Ovary (tissue), 9 donors: Measurements from ENCODE around the gene TXNDC2. TPM values are rescaled to one million over a fixed set of nuclear protein-coding genes. Genes with fewer than 3 reads are reported as not detected.

Experiments
- DNase-seq, 5 donors: peaks; one replicate each; pipeline ENCODE4 v3.0.0-alpha.2; 2019 to 2020
- H3K27ac ChIP-seq, 2 donors: fragments of 200-600 bp; one replicate each; pipeline versions ENCODE4 v1.5.1 to v1.8.0; 2019 to 2022
- H3K27me3 ChIP-seq: fragments of 200-600 bp; one replicate; pipeline ENCODE4 v1.8.0; 2022
- H3K36me3 ChIP-seq: fragments of 200-600 bp; sonication (generic); one replicate; pipeline ENCODE4 v1.5.1; 2019
- H3K4me1 ChIP-seq: one replicate; pipeline ENCODE4 v1.8.1; 2013; ENCODE audit warnings: mild to moderate bottlenecking, moderate library complexity; ENCODE audit not compliant: insufficient read depth
- H3K4me3 ChIP-seq: fragments of 200-600 bp; sonication (generic); one replicate; pipeline ENCODE4 v1.5.1; 2017
- H3K9me3 ChIP-seq, 2 donors: fragments of 200-600 bp in 1 of 2; sonication (generic) in 1 of 2; one replicate each; pipeline versions ENCODE4 v1.5.1 to v1.8.1; 2013 to 2019; ENCODE audit warnings: mild to moderate bottlenecking in 1 of 2, moderate library complexity in 1 of 2
- EP300 ChIP-seq: sonication (generic); formaldehyde crosslinking; IDR thresholded peaks from one replicate; pipeline ENCODE4 v1.6.1; 2017; ENCODE audit warnings: antibody characterized with exemption
- POLR2A ChIP-seq: fragments of 450-650 bp; IDR thresholded peaks from one replicate; pipeline ENCODE4 v1.6.1; 2017; ENCODE audit warnings: antibody characterized with exemption, mild to moderate bottlenecking, moderate library complexity
- WGBS, 3 donors: extraction: QIAGEN DNeasy Blood & Tissue Kit in 1 of 3; methylation state at CpG; one replicate each; pipeline versions ENCODE4 v1.1.5 to v1.1.7; 2013 to 2017; 5-methylcytosine and 5-hydroxymethylcytosine counted together
- intact Hi-C, 4 donors: fragments of 100-400 bp; cut with DNase I; formaldehyde crosslinking; loops; one replicate each; pipeline versions ENCODE4 v1.11.0 to v1.15.1; 2022 to 2023
- polyA plus RNA-seq, 2 donors: library from polyadenylated mRNA; stranded (reverse); fragments of 200-250 nt in 1 of 2; fragments of 350-450 nt in 1 of 2; fragmentation: Illumina TruSeq in 1 of 2; extraction: RNeasy Lipid Tissue Mini Kit (QIAGEN cat#74804) in 1 of 2; gene quantifications; one replicate each; pipeline ENCODE4 v1.2.3, GENCODE V29; 2013 to 2014
- total RNA-seq, 7 donors: library from RNA; depleted of rRNA in 2 of 7; stranded (reverse); fragments of >200 nt in 2 of 7; fragmentation: NEBNext Ultra II Directional in 3 of 7; extraction: Animal tissue kit (Norgen Biotek cat#: 25700) in 3 of 7; gene quantifications; one replicate each; pipeline versions ENCODE4 v1.1.0 to v1.2.4, GENCODE V29; 2016 to 2023
- TF ChIP-seq, protein P1 (sequence below), 3 donors: fragments of 450-650 bp in 2 of 3; fragments of 200-600 bp in 1 of 3; IDR thresholded peaks; one replicate each; pipeline versions ENCODE4 v1.5.1 to v1.8.0; 2016 to 2022; ENCODE audit warnings: antibody characterized with exemption in 3 of 3, mild to moderate bottlenecking in 1 of 3
- donor health status: DM: no; HTN: no; CAD: no; lungs with moderate emphysema.
- donor health status: DM: no; HTN: no; CAD: no.
- donor health status: Bipolar disorder and iron deficiency.
- donor health status: DM: yes; HTN: yes; CAD: no.
- donor health status: DM: no; HTN: no; CAD: no.
- donor health status: DM: yes; HTN: yes; CAD: no.

Gene TXNDC2
- total and polyA plus RNA-seq, 9 donors = 0.10 to 0.91 (median 0.36) TPM; not detected in 1

DNA sequence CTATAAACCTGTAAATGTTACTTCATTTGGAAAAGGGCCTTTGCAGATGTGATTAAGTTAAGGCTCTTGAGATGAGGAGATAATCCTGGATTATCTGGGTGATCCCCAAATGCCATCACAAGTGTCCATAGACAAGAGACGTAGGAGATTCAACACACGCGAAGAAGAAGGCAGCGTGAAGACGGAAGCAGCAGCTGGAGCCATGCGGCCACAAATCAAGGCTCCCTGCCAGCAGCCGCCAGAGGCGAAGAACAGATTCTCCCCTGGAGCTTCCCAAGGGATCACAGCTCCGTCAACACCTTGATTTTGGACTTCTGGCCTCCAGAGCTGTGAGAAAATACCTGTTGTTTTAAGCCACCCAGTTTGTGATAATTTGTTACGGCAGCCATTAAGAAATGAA, 17.1 kb downstream of the TXNDC2 start:
- DNase-seq = peak in 4 of 5 donors; percentile 58 to 79 (median 62)
- intact Hi-C loops = no loop called here
- Histone ChIP-seq H3K27me3 (no peaks in the 10 kb centered on the region), H3K36me3 (no peaks in the 10 kb centered on the region), H3K27ac (no peak overlapping the region), H3K4me1 (peaks cover 7% of the 10 kb centered on the region), H3K4me3 (no peak overlapping the region), H3K9me3 (no peaks in the 10 kb centered on the region)
- TF ChIP-seq POLR2A = no peak
- 17 to 39% (median 26%) methylated on average over 10 of the region's 10 CpGs for WGBS, 3 donors

DNA sequence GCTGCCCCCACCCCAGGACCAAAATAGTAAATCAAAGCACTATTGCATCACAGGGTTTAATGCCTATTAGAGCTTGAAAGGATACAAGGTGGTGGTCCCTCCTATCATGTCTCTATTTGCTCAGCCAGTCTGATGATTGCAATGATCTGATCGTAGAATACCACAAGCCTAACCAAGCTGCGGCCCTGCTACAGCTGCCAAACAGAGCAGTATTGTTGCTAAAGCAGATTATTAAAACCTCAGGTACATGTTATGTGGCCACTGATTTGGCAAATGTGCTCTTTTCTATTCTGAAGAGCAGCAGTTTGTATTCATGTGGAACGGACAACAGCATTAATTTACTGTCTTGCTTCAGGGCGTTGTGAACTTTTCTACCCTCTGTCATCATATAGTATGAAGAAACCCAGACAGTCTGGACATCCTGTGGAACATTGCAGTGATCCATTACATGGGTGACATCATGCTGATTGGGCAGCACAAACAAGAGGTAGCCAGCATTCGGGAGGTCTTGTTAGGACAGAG, 19.7 kb downstream of the TXNDC2 start:
- H3K36me3 ChIP-seq = no peaks in the 10 kb centered on the region
- 60 to 76% (median 75%) methylated on average over 5 of the region's 5 CpGs for WGBS, 3 donors
- intact Hi-C loops = no loop called here
- no peaks in the 10 kb centered on the region for H3K9me3 ChIP-seq
- TF ChIP-seq POLR2A (no peak), EP300 (no peak)
- TF ChIP-seq, protein P1, sequence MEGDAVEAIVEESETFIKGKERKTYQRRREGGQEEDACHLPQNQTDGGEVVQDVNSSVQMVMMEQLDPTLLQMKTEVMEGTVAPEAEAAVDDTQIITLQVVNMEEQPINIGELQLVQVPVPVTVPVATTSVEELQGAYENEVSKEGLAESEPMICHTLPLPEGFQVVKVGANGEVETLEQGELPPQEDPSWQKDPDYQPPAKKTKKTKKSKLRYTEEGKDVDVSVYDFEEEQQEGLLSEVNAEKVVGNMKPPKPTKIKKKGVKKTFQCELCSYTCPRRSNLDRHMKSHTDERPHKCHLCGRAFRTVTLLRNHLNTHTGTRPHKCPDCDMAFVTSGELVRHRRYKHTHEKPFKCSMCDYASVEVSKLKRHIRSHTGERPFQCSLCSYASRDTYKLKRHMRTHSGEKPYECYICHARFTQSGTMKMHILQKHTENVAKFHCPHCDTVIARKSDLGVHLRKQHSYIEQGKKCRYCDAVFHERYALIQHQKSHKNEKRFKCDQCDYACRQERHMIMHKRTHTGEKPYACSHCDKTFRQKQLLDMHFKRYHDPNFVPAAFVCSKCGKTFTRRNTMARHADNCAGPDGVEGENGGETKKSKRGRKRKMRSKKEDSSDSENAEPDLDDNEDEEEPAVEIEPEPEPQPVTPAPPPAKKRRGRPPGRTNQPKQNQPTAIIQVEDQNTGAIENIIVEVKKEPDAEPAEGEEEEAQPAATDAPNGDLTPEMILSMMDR (IDR thresholded peaks at IDR 0.05) = no peak
- H3K27ac ChIP-seq = no peak overlapping the region
- no peak for DNase-seq
- H3K4me3 ChIP-seq = no peak overlapping the region
- peaks cover 7% of the 10 kb centered on the region for H3K4me1 ChIP-seq
- H3K27me3 ChIP-seq = no peaks in the 10 kb centered on the region

DNA sequence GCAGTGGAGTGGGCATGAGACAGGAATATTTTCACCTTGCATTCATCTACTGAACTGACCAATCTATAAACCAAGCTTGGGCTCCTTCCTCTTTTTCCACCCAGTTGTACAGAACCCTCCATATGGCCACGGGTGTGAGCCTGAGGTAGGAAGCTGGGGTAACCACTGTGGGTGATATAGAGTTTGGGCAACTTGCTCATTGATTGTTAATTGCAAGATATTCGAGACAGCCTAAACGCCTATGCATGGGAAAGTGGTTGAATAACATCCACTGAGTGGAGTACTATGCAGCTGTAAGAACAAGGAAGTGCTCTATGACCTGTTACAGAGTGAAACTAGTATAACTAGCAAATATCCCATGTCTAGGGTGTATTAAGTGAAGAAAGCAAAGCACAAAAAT, 20.7 kb downstream of the TXNDC2 start:
- 86 to 94% (median 89%) methylated on average over 3 of the region's 3 CpGs for WGBS, 3 donors
- Histone ChIP-seq H3K4me3 (no peak overlapping the region), H3K27me3 (no peaks in the 10 kb centered on the region), H3K9me3 (no peaks in the 10 kb centered on the region), H3K27ac (no peak overlapping the region), H3K4me1 (peaks cover 3% of the 10 kb centered on the region), H3K36me3 (no peaks in the 10 kb centered on the region)
- no peak for DNase-seq
- intact Hi-C loops = no loop called here
- TF ChIP-seq EP300 = no peak
- no peak for TF ChIP-seq POLR2A

DNA sequence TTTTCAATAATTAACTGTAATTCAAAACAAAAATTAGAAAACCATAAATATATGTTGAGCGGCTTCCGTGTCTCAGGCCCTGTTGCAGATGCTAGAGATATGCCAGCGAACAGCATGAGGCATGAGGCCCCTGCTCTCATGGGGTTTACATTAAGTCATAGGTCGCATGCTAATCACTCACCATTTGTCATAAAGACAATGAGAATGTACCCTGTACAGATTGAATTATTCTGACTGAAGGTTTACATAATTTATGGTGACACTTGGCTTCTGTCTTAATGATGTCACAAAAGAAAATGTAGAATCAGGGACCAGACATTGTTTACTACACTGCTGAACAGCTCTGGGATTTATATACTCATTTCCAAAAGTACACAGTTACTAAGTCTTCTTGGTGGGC, 22.1 kb downstream of the TXNDC2 start:
- Histone ChIP-seq H3K27me3 (no peaks in the 10 kb centered on the region), H3K36me3 (no peaks in the 10 kb centered on the region), H3K27ac (no peak overlapping the region), H3K4me1 (no peaks in the 10 kb centered on the region), H3K4me3 (no peak overlapping the region), H3K9me3 (no peaks in the 10 kb centered on the region)
- WGBS, 3 donors = 87 to 91% (median 89%) methylated on average over 4 of the region's 4 CpGs
- TF ChIP-seq EP300 = no peak
- intact Hi-C loops = no loop called here
- no peak for DNase-seq

DNA sequence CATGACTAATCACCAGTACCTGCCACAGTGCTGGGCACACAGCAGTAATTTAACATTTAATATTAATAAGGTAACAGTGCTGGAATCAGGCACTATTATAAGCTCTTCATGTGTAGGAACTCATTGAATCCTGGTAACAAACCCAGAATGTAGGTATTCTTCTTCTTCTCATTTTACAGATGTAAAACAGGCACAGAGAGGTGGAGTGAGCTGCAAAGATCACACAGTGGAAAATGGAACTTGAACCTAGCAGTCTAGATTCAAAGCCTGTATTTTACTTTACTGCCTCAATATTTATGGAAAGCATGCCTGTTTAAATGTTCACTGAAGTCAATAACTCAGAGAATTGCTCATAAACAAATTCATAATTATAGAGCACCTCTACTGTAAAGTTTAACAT, 24.3 kb downstream of the TXNDC2 start:
- no peaks in the 10 kb centered on the region for H3K9me3 ChIP-seq
- TF ChIP-seq, protein P1 (IDR thresholded peaks at IDR 0.05) = no peak
- TF ChIP-seq EP300 (no peak), POLR2A (no peak)
- no peaks in the 10 kb centered on the region for H3K27me3 ChIP-seq
- H3K36me3 ChIP-seq = no peaks in the 10 kb centered on the region
- H3K4me1 ChIP-seq = no peaks in the 10 kb centered on the region
- H3K4me3 ChIP-seq = no peak overlapping the region
- intact Hi-C loops = loop anchor here in 1 of 4 donors (10.0 kb wide), 1 partner anchor 205 kb away; the partner anchor contains the start of gene RAB31
- DNase-seq = no peak
- no peak overlapping the region for H3K27ac ChIP-seq

DNA sequence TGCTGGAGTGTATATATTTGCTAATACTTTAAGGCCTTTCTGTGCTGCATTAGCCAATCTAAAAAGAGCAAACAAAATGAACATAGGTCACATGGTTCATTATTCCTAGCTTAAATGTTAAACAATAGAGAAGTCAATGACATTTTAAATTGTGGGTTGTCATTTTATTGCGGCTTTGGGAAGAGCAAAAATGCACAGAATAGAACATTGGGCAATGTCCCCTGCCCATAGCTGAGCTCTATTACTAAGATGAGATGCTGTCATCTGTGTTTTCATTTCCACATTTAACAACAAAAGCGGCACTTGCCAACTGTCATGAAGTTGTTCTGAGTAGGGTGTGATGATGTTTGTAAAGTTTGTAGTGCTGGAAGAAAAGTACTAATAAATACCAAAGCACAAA, 24.9 kb downstream of the TXNDC2 start:
- no peak for DNase-seq
- Histone ChIP-seq H3K27ac (no peak overlapping the region), H3K4me3 (no peak overlapping the region), H3K4me1 (no peaks in the 10 kb centered on the region), H3K9me3 (no peaks in the 10 kb centered on the region), H3K36me3 (no peaks in the 10 kb centered on the region), H3K27me3 (no peaks in the 10 kb centered on the region)
- WGBS, 3 donors = 93 to 94% (median 94%) methylated on average over 2 of the region's 2 CpGs
- TF ChIP-seq, protein P1 (IDR thresholded peaks at IDR 0.05) = no peak
- TF ChIP-seq EP300 = no peak
- TF ChIP-seq POLR2A = no peak
- intact Hi-C loops = loop anchor here in 1 of 4 donors (10.0 kb wide), 1 partner anchor 206 kb away; the partner anchor contains the start of gene RAB31
